Measurements from ENCODE around the gene MUL1.

The MUL1 gene

DNA sequence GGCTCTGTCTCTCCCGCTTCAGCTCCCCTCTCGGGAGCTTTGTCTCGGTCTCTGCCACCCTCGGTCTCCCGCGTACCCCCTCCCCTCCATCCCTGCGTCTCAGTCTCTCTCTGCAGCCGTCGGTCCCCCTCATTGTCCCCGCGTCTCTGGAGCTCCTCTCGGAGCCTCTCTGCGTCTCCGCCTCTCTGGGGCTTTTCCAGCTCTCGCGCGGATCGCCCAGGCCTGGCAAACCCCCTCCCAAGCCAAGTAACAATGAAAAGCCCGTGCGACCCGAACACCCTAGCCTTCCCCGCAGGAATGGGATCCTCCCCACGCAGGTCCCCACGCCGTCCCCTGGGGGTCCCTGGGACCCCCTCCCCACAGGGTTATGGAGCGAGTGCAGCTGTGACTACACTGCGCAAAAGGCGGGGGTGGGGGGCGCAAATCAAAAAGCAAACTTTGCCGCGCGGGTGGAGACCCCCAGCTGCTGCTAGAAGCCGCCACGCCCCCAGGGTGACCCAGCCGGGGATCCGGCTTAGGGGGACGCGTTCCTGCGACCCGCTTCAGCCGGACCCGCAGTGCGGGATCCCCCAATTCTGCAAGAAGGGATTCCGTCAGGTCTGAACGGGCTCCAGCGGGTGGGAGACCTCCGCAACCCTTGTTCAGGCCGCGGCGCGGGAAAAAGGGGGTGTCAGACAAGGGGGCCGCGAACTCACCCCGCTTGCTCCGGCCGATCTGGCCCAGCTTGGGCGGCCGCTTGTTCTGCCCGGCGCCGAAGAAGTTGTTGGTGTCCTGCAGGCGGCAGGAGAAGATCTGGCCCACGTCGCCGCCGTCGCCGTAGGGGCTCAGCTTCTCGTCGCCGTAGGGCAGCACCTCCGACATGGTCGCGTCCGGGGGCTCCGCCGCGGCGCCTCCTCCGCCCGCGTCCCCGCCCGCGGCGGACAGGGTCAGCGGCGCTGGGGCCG, 23.2 kb downstream of the MUL1 start:
- Mint-ChIP-seq H3K4me3 (peak overlapping the region; percentile 81), H3K4me1 (peaks cover 19% of the 10 kb centered on the region), H3K27ac (no peak overlapping the region), H3K27me3 (peaks cover 24% of the 10 kb centered on the region), H3K9me3 (no peaks in the 10 kb centered on the region), H3K36me3 (peaks cover 6% of the 10 kb centered on the region)
- DNase-seq (ENCODE audit: low spot score in 2 of 2) (peak in 1 of 2 donors; percentile 38), ATAC-seq (ENCODE audit: low read depth) (peak; percentile 4)

DNA sequence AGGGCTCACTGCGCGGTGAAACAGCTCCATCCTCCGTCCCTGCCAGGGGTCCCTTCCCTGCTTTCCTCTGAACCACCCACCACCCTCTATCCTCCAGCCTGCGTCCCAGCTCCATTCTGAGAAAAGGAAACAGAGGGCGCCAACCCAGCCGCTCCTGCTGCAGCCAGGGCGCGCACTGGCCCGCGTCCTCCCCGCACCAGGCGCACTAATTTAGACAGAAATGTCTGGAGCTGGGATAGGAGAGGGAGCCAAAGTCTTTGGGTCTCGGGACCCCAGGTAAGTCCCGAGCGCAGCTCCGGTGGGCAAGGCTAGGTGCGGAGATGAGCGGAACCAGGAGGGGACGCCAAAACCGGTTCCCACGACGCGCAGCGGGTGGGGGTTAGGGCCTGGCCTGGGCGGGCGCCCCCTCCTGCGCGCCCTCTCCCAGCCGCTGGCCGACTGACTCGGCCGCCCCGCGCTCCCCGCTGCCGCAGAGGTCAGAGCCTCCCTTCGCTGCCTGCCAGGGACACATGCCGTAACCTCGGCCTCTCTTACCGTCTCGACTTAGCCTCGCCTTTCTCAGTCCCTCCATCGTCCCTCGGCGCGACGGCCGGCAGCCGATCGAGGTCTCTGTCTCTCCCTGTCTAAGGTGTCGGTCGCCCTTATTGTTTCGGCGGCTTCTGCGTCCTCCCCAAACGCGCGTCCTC, 24.0 kb downstream of the MUL1 start:
- peaks cover 19% of the 10 kb centered on the region for H3K4me1 Mint-ChIP-seq
- no peak overlapping the region for H3K27ac Mint-ChIP-seq
- no peaks in the 10 kb centered on the region for H3K9me3 Mint-ChIP-seq
- H3K36me3 Mint-ChIP-seq, result peaks cover 6% of the 10 kb centered on the region
- H3K4me3 Mint-ChIP-seq, result peak overlapping the region; percentile 81
- no peak for ATAC-seq (ENCODE audit: low read depth)
- DNase-seq (ENCODE audit: low spot score in 2 of 2), result peak in 1 of 2 donors; percentile 25
- H3K27me3 Mint-ChIP-seq, result peaks cover 24% of the 10 kb centered on the region

DNA sequence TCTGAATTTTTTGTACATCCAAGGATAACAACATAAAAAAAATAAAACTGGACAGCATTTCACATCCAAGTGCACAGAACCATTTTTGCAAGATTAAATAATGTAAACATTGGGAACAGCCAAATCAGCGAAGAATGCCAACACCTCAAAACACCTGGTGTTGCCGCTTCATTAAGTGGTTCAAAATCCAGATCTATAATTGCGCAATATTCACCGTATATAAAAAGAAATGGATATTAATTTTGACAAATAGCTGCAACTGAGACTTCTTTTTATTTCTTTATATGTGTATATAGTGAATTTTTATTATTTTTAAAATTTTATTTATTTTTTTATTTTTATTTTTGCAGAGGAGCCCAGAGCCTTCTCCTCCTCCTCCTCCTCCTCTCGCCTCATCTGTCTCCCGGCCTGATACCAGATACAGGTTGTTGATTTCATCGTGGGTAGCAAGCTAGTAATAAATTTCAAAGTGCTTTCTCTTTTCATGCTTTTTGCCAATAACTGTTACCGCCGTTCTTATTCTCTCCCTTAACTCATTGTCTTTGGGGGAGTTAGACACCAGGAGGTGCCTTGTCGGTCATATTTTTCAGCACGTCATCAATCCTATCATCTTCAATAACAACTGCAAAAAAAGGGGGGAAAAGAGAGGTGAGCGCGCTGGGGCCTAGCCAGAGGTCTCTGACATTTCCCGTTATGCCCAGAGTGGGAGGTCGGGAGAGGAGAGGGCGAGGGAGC, 24.7 kb downstream of the MUL1 start:
- peak overlapping the region; percentile 62 for H3K27ac Mint-ChIP-seq
- peaks cover 19% of the 10 kb centered on the region for H3K4me1 Mint-ChIP-seq
- peak overlapping the region; percentile 71 for H3K4me3 Mint-ChIP-seq

DNA sequence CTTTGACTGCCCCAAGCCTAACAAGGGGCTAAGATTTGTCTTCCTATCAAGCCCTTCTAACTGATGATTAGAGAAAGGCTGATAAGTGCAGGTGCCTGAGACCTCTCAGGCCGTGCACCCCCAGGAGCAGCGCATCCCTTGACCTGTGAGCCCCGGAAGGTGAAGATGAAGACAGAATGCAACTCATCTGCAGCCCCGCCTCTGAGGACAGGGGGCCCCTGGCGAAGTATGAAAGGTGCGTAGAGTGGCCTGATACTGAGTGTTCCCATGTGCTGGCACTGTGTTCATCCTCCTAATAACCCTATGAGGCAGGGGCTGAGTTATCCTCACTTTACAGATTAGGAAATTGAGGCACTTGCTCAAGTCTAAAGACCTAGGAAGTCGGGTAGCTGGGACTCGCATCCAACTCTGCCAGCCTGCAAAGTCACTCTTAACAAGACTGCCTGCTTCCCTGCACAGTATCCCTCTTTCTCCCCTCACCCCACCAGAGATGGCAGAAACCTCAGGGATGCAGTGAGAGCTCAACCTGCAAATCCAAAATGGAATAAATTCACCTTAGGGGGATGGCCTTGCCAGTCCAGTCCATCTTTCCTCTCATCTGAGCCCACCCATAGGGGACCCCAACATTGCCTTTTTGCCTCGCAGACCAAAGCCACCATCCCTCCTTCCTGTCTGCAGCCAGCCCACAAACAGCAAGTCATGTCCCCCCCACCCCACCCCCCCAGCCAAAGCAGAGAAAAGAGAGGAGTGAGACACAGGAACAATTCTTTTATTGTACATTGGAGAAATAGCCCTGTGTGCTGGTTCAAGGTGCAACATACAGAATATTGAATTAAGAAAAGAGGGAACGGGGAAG, 26.1 kb downstream of the MUL1 start:
- Mint-ChIP-seq H3K27me3 (peaks cover 27% of the 10 kb centered on the region), H3K27ac (no peak overlapping the region), H3K36me3 (peaks cover 6% of the 10 kb centered on the region), H3K4me1 (peaks cover 16% of the 10 kb centered on the region), H3K9me3 (no peaks in the 10 kb centered on the region), H3K4me3 (no peak overlapping the region)
- DNase-seq (ENCODE audit: low spot score in 2 of 2), result no peak
- no peak for ATAC-seq (ENCODE audit: low read depth)

More for the DNA sequence above, 24.7 kb downstream of the MUL1 start:
- ATAC-seq (ENCODE audit: low read depth), result no peak
- Mint-ChIP-seq H3K27me3 (peaks cover 26% of the 10 kb centered on the region), H3K9me3 (no peaks in the 10 kb centered on the region), H3K36me3 (peaks cover 6% of the 10 kb centered on the region)
- DNase-seq (ENCODE audit: low spot score in 2 of 2), result no peak

DNA sequence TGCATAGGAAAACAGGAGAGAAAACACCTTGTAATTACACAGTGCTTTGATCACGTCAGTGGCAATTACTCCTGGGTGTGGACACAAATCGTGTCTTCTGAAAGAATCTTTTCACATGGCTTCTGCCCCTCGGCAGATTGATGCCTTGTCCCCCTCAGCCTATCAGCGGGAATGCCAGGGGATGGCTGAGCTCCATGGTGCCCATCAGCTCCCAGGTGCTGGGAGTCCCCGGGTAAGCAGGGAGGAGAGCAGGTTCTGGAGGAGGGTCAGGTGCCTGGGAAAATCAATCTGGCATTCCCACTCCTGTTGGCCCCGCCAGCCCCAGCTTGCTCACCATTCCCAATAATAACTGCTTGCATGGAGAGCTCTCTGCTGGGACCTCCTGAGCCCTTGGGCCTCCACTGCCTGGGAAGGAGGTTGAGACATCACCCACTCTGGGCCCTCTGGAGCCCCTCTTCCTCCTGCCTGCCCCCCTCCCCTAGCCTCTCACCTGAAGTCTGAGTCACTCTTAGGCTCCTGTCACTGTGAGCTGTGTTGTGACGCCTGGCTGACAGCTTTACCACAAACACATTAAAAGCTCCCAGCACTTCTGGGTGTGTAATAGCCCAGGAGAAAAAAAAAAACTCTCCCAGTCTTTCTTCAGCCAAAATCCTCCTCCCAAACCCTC, 26.9 kb downstream of the MUL1 start:
- H3K4me1 Mint-ChIP-seq, result peaks cover 16% of the 10 kb centered on the region
- H3K9me3 Mint-ChIP-seq, result no peaks in the 10 kb centered on the region
- peaks cover 6% of the 10 kb centered on the region for H3K36me3 Mint-ChIP-seq
- ATAC-seq (ENCODE audit: low read depth) (no peak), DNase-seq (ENCODE audit: low spot score in 2 of 2) (no peak)
- no peak overlapping the region for H3K27ac Mint-ChIP-seq
- H3K27me3 Mint-ChIP-seq, result peaks cover 30% of the 10 kb centered on the region
- H3K4me3 Mint-ChIP-seq, result no peak overlapping the region

DNA sequence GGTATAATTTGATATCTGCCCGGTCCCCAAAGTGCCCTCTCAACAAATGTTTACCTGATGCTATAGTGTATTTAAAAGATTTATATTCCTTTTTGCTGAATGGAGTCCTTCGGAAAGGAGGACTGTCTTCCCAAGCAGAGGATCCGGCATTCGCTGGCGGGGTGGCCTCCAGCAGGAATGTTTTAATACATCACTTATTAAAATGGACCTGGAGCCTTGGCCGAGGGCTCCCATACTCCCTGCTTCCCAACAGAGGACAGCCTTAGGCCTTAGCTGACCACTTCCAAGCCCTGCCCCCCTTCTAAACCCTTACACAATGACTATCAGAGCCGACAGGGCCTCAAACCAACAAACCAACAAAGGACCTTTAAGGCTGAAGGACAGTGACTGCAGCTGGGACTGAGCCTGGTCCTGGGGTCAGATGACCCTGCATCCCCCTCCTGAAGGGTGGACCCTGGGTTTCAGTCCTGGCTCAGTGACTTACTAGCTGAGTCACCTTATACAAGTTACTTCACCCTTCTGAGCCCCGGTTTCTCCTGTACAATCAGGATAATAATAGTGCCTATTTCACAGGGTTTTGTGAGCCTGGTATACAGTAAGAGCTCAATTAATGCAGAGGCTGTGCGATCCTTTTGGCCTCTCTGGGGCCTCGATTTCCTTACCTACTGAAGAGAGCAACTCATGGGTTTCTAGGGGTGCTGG, 27.6 kb downstream of the MUL1 start:
- peaks cover 6% of the 10 kb centered on the region for H3K36me3 Mint-ChIP-seq
- H3K4me3 Mint-ChIP-seq, result no peak overlapping the region
- peaks cover 13% of the 10 kb centered on the region for H3K4me1 Mint-ChIP-seq
- H3K27me3 Mint-ChIP-seq, result peaks cover 28% of the 10 kb centered on the region
- H3K27ac Mint-ChIP-seq, result no peak overlapping the region
- ATAC-seq (ENCODE audit: low read depth), result no peak
- H3K9me3 Mint-ChIP-seq, result no peaks in the 10 kb centered on the region
- no peak for DNase-seq (ENCODE audit: low spot score in 2 of 2)

DNA sequence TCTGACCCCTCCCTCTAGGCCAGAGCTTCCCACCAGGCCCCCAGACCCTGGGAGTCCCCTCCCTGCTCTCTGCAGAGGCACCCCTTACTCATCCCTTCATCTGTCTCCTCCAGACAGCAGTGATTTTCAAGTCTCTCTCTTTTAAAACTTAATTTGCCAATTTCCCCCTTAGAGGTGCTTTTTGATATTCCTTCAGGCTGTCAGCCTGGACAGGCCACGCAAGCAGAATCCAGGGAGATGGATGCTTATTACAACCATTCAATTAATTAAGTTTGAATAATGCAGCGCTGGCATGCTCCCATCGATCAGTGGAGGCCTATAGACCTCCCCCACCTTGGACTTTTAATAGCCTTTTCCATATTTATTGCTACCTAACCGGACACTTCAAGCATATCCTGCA, 28.1 kb downstream of the MUL1 start:
- DNase-seq (ENCODE audit: low spot score in 2 of 2) (no peak), ATAC-seq (ENCODE audit: low read depth) (no peak)
- Mint-ChIP-seq H3K27me3 (peaks cover 32% of the 10 kb centered on the region), H3K4me3 (no peak overlapping the region), H3K36me3 (peaks cover 6% of the 10 kb centered on the region), H3K4me1 (peaks cover 13% of the 10 kb centered on the region), H3K27ac (no peak overlapping the region), H3K9me3 (no peaks in the 10 kb centered on the region)

DNA sequence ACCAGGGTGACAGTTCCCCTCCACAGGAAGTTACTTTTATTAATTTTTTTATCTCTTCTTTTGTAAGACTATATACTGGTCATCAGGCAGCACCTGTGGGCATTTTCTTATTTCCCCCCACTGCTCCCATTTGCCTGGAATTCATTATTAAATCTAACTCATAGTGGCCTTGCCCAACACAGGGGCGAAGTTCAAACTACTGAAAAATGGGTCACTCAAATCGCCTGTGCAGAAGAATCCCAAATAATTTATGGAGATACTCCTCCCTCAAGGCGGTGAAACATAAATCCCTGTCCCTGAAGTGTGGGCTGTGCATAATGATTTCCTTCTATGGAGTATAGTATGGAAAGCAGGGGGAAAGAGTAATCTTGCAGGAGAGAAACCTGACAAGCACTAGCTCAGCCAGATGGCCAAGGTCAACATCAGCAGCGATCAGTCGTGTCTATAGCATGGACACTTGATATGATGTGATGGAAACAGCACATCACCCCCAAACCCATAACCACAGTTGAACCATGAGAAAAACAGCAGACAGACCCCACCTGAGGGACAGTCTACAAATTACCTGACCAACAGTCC, 29.8 kb downstream of the MUL1 start:
- peaks cover 24% of the 10 kb centered on the region for H3K27me3 Mint-ChIP-seq
- no peak overlapping the region for H3K27ac Mint-ChIP-seq
- ATAC-seq (ENCODE audit: low read depth) (no peak), DNase-seq (ENCODE audit: low spot score in 2 of 2) (no peak)
- H3K9me3 Mint-ChIP-seq, result no peaks in the 10 kb centered on the region
- H3K4me3 Mint-ChIP-seq, result no peak overlapping the region
- no peaks in the 10 kb centered on the region for H3K36me3 Mint-ChIP-seq
- peaks cover 1% of the 10 kb centered on the region for H3K4me1 Mint-ChIP-seq

DNA sequence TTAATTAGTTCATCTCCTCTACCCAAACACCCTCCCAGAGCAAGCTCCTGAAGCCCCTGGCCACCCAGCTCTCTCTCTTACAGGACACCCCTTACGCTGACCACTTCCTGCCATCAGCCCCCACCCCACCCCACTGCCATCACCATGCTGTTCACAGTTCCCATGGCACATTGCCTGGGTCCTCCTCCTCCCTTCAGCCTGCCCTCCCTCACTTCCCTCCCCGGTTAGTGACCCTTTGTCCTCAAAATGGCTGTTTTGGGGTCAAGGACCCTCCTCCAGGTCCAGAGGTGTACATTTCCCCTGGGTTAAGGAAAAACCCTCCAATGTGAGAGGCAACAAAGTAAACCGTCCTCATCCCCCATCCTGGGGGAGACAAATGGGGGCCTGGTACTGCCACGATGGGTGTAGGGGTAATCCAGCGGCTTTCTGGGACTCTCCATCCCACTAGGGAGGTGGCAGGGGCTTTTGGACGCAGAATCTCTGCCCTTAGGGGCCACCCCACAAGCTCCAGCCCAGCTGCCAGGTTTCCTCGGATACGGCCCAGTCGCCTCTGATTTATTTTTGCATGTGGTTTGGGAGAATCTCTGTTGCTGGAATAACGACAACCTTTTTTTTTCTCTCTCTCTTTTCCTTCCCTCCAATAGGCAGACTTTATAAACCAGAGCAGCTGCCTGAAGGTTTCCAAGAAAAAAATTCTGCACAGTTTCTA, 30.4 kb downstream of the MUL1 start:
- peaks cover 24% of the 10 kb centered on the region for H3K27me3 Mint-ChIP-seq

DNA sequence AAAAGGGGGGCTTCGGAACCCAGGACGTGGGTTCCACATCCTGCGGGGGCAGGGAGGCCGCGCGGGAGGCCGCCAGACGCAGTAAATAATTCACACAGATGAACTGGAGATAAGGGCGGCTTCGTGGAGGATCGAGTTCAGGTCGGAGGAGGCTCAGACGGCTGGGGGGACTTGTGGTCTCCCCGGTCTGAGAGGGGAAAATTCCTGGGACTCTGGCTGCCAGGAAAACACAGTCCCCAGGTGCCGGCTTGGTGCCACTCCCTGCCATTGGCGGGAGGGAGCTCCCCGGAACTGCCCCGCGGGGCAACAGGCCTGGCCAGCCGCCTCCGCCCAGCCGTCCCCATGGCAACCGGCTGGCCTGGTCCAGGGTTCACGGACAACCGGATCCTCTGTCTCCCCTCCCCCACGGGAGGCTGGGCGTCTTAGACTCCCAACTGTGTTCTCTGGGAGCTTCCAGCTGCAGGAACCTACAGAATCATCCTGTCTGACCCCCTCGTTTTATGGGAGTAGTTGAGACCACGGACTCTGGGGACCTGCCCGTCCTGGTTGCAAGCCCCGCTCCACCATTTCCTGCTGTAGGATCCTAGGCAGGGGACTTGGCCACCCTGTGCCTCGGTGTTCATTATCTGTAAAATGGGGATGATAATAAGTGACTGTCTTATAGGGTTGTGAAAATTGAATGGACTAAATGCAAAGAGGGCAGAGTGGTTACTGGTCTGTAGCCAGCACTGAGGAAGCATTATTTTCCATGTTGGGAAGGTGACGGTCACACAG, 31.5 kb downstream of the MUL1 start:
- Mint-ChIP-seq H3K9me3 (no peaks in the 10 kb centered on the region), H3K27me3 (peaks cover 28% of the 10 kb centered on the region), H3K27ac (no peak overlapping the region), H3K4me3 (no peak overlapping the region), H3K36me3 (no peaks in the 10 kb centered on the region), H3K4me1 (peaks cover 5% of the 10 kb centered on the region)
- no peak for ATAC-seq (ENCODE audit: low read depth)
- no peak for DNase-seq (ENCODE audit: low spot score in 2 of 2)

More for the DNA sequence above, 30.4 kb downstream of the MUL1 start:
- peaks cover 2% of the 10 kb centered on the region for H3K4me1 Mint-ChIP-seq
- ATAC-seq (ENCODE audit: low read depth), result no peak
- no peak for DNase-seq (ENCODE audit: low spot score in 2 of 2)
- H3K27ac Mint-ChIP-seq, result no peak overlapping the region
- no peak overlapping the region for H3K4me3 Mint-ChIP-seq
- no peaks in the 10 kb centered on the region for H3K36me3 Mint-ChIP-seq
- H3K9me3 Mint-ChIP-seq, result no peaks in the 10 kb centered on the region

DNA sequence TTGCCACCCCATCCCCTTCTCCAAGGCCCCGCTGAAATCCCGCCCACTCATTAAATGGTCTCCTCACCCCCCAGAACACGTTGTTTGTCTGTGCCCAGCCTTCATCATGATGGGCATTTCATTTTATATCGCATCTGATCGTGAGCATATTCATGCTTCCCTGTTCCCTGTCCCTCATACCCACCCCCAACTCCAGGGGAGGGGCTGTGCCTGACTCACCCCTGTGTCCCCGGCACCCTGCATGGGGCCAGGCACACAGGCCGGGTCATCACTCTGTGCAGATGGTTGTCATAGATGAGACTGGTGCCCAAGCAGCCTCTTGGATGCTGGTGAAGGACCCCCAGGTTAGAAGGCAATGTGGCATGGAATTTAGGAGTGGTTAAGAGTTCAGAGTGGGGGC, 33.0 kb downstream of the MUL1 start:
- Mint-ChIP-seq H3K4me3 (no peak overlapping the region), H3K36me3 (no peaks in the 10 kb centered on the region), H3K27me3 (peaks cover 23% of the 10 kb centered on the region), H3K9me3 (no peaks in the 10 kb centered on the region), H3K4me1 (peaks cover 5% of the 10 kb centered on the region), H3K27ac (no peak overlapping the region)
- ATAC-seq (ENCODE audit: low read depth), result no peak
- no peak for DNase-seq (ENCODE audit: low spot score in 2 of 2)
